ENCODE results near the gene ZFPL1. TPM values are rescaled to one million over a fixed set of nuclear protein-coding genes. Genes with fewer than 3 reads are reported as not detected.
"Not testable (repeated sequence)": the region's sequence is repeated elsewhere in the genome, so short reads cannot be mapped to it uniquely, and the experiment has no call there.

Gene ZFPL1
- total RNA-seq, 1 donor, result 28.9 TPM

- DNase-seq (ENCODE audit: low read depth), result peak; percentile 48
- TF ChIP-seq, protein P1, sequence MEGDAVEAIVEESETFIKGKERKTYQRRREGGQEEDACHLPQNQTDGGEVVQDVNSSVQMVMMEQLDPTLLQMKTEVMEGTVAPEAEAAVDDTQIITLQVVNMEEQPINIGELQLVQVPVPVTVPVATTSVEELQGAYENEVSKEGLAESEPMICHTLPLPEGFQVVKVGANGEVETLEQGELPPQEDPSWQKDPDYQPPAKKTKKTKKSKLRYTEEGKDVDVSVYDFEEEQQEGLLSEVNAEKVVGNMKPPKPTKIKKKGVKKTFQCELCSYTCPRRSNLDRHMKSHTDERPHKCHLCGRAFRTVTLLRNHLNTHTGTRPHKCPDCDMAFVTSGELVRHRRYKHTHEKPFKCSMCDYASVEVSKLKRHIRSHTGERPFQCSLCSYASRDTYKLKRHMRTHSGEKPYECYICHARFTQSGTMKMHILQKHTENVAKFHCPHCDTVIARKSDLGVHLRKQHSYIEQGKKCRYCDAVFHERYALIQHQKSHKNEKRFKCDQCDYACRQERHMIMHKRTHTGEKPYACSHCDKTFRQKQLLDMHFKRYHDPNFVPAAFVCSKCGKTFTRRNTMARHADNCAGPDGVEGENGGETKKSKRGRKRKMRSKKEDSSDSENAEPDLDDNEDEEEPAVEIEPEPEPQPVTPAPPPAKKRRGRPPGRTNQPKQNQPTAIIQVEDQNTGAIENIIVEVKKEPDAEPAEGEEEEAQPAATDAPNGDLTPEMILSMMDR (IDR thresholded peaks at IDR 0.05; ENCODE audit: insufficient read depth, low read depth, low read length), result no peak
- H3K4me3 ChIP-seq (ENCODE audit: low read depth, low read length), result peak overlapping the region; percentile 94
These were observed 32.6 kb downstream of the ZFPL1 start for GRCh38 chr11:65116370-65117205.

- TF ChIP-seq, protein P1 (IDR thresholded peaks at IDR 0.05; ENCODE audit: insufficient read depth, low read depth, low read length), result peak; percentile 90
- peak; percentile 99 for DNase-seq (ENCODE audit: low read depth)
- H3K4me3 ChIP-seq (ENCODE audit: low read depth, low read length), result peak within 1 kb of the TSS; percentile 94
These were observed 33.4 kb downstream of the ZFPL1 start, which contains the start of gene ZNHIT2 for GRCh38 chr11:65117206-65118096. TSS of gene ZNHIT2 (minus strand) at chr11:65117701. CDS start at chr11:65117653, 48 bp downstream.

- TF ChIP-seq, protein P1 (IDR thresholded peaks at IDR 0.05; ENCODE audit: insufficient read depth, low read depth, low read length), result no peak
- no peak for DNase-seq (ENCODE audit: low read depth)
- H3K4me3 ChIP-seq (ENCODE audit: low read depth, low read length), result no peak overlapping the region
These were observed 34.2 kb downstream of the ZFPL1 start for GRCh38 chr11:65118097-65118837.

DNA sequence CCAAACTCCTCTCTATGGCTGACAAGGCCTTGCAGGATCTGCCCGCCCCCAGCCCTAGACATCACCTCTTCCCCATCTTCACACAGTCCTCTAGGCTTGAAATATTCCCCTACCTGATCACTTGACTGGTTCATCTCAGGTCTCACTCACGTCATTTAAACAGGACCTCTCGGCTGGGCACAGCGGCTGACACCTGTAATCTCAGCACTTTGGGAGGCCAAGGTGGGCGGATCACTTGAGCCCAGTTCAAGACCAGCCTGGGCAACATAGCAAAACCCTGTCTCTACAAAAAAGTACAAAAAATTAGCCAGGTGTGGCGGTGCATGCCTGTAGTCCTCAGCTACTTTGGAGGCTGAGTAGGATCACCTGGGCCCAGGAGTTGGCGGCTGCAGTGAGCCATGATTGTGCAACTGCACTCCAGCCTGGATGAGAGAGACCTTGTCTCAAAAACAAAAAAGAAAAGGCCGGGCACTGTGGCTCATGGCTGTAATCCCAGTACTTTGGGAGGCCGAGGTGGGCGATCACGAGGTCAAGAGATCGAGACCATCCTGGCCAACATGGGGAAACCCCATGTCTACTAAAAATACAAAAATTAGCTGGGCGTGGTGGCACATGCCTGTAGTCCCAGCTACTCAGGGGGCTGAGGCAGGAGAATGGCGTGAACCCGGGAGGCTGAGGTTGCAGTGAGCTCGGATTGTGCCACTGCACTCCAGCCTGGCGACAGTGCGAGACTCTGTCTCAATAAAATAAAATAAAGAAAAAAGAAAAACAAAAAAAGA lies 35.1 kb downstream of the ZFPL1 start:
- DNase-seq (ENCODE audit: low read depth); H3K4me3 ChIP-seq (ENCODE audit: low read depth, low read length): not testable (repeated sequence)

GRCh38 chr11:65119670-65119995 lies 35.6 kb downstream of the ZFPL1 start:
- TF ChIP-seq, protein P1 (IDR thresholded peaks at IDR 0.05; ENCODE audit: insufficient read depth, low read depth, low read length), result no peak
- H3K4me3 ChIP-seq (ENCODE audit: low read depth, low read length), result no peak overlapping the region
- no peak for DNase-seq (ENCODE audit: low read depth)

GRCh38 chr11:65120831-65121230 lies 36.8 kb downstream of the ZFPL1 start:
- TF ChIP-seq, protein P1 (IDR thresholded peaks at IDR 0.05; ENCODE audit: insufficient read depth, low read depth, low read length), result no peak
- DNase-seq (ENCODE audit: low read depth), result no peak
- H3K4me3 ChIP-seq (ENCODE audit: low read depth, low read length), result peak overlapping the region; percentile 99
